ENCODE data around the gene SUCLG2. TPM values are rescaled to one million over a fixed set of nuclear protein-coding genes. Genes with fewer than 3 reads are reported as not detected.

Gene SUCLG2
- total RNA-seq, 1 donor from 2014 or later: 33.8 TPM

GRCh38 chr3:67642190-67642589 lies 12.2 kb downstream of the SUCLG2 start:
- DNase-seq (ENCODE audit: low spot score): no peak
- Mint-ChIP-seq H3K9me3 (ENCODE audit: unreplicated experiment) (no peaks in the 10 kb centered on the region), H3K27ac (ENCODE audit: unreplicated experiment) (no peak overlapping the region), H3K36me3 (ENCODE audit: low read depth, unreplicated experiment) (no peaks in the 10 kb centered on the region), H3K27me3 (ENCODE audit: unreplicated experiment) (no peaks in the 10 kb centered on the region), H3K4me1 (ENCODE audit: unreplicated experiment) (peaks cover 6% of the 10 kb centered on the region), H3K4me3 (ENCODE audit: unreplicated experiment) (no peak overlapping the region)
- no peak for TF ChIP-seq CTCF (IDR thresholded peaks at IDR 0.05; ENCODE audit: unreplicated experiment)

GRCh38 chr3:67641451-67641850 lies 13.0 kb downstream of the SUCLG2 start:
- no peaks in the 10 kb centered on the region for H3K27me3 Mint-ChIP-seq (ENCODE audit: unreplicated experiment)
- TF ChIP-seq CTCF (IDR thresholded peaks at IDR 0.05; ENCODE audit: unreplicated experiment): no peak
- no peaks in the 10 kb centered on the region for H3K9me3 Mint-ChIP-seq (ENCODE audit: unreplicated experiment)

GRCh38 chr3:67640023-67640660 lies 14.3 kb downstream of the SUCLG2 start:
- no peak for DNase-seq (ENCODE audit: low spot score)
- H3K27ac Mint-ChIP-seq (ENCODE audit: unreplicated experiment): no peak overlapping the region
- no peaks in the 10 kb centered on the region for H3K27me3 Mint-ChIP-seq (ENCODE audit: unreplicated experiment)
- no peak for TF ChIP-seq CTCF (IDR thresholded peaks at IDR 0.05; ENCODE audit: unreplicated experiment)
- H3K4me1 Mint-ChIP-seq (ENCODE audit: unreplicated experiment): peaks cover 6% of the 10 kb centered on the region
- no peaks in the 10 kb centered on the region for H3K36me3 Mint-ChIP-seq (ENCODE audit: low read depth, unreplicated experiment)
- no peaks in the 10 kb centered on the region for H3K9me3 Mint-ChIP-seq (ENCODE audit: unreplicated experiment)
- H3K4me3 Mint-ChIP-seq (ENCODE audit: unreplicated experiment): no peak overlapping the region

More at GRCh38 chr3:67641451-67641850, 13.0 kb downstream of the SUCLG2 start:
- DNase-seq (ENCODE audit: low spot score): no peak
- Mint-ChIP-seq H3K27ac (ENCODE audit: unreplicated experiment) (no peak overlapping the region), H3K36me3 (ENCODE audit: low read depth, unreplicated experiment) (no peaks in the 10 kb centered on the region), H3K4me3 (ENCODE audit: unreplicated experiment) (no peak overlapping the region), H3K4me1 (ENCODE audit: unreplicated experiment) (peaks cover 6% of the 10 kb centered on the region)

- H3K27ac Mint-ChIP-seq (ENCODE audit: unreplicated experiment): no peak overlapping the region
- no peaks in the 10 kb centered on the region for H3K4me1 Mint-ChIP-seq (ENCODE audit: unreplicated experiment)
- TF ChIP-seq CTCF (IDR thresholded peaks at IDR 0.05; ENCODE audit: unreplicated experiment): no peak
- no peaks in the 10 kb centered on the region for H3K27me3 Mint-ChIP-seq (ENCODE audit: unreplicated experiment)
- no peak for DNase-seq (ENCODE audit: low spot score)
- no peaks in the 10 kb centered on the region for H3K9me3 Mint-ChIP-seq (ENCODE audit: unreplicated experiment)
- H3K36me3 Mint-ChIP-seq (ENCODE audit: low read depth, unreplicated experiment): no peaks in the 10 kb centered on the region
- no peak overlapping the region for H3K4me3 Mint-ChIP-seq (ENCODE audit: unreplicated experiment)
Measured at GRCh38 chr3:67637255-67637900, 17.0 kb downstream of the SUCLG2 start.

- DNase-seq (ENCODE audit: low spot score): no peak
- Mint-ChIP-seq H3K4me1 (ENCODE audit: unreplicated experiment) (no peaks in the 10 kb centered on the region), H3K4me3 (ENCODE audit: unreplicated experiment) (no peak overlapping the region), H3K9me3 (ENCODE audit: unreplicated experiment) (no peaks in the 10 kb centered on the region), H3K36me3 (ENCODE audit: low read depth, unreplicated experiment) (no peaks in the 10 kb centered on the region), H3K27me3 (ENCODE audit: unreplicated experiment) (no peaks in the 10 kb centered on the region), H3K27ac (ENCODE audit: unreplicated experiment) (no peak overlapping the region)
- TF ChIP-seq CTCF (IDR thresholded peaks at IDR 0.05; ENCODE audit: unreplicated experiment): no peak
Measured at GRCh38 chr3:67635806-67636205, 18.6 kb downstream of the SUCLG2 start.

All from endothelial cell (in vitro differentiated cells).